NCI-H526 treated with DMSO at 0.1 percent for 48 hours (cell line): ENCODE measurements around the gene U2AF2.

ENCODE experiments used
- DNase-seq: peaks from one replicate; lab custom pipeline; 2025; lab: John Stamatoyannopoulos, UW

U2AF2 gene

DNA sequence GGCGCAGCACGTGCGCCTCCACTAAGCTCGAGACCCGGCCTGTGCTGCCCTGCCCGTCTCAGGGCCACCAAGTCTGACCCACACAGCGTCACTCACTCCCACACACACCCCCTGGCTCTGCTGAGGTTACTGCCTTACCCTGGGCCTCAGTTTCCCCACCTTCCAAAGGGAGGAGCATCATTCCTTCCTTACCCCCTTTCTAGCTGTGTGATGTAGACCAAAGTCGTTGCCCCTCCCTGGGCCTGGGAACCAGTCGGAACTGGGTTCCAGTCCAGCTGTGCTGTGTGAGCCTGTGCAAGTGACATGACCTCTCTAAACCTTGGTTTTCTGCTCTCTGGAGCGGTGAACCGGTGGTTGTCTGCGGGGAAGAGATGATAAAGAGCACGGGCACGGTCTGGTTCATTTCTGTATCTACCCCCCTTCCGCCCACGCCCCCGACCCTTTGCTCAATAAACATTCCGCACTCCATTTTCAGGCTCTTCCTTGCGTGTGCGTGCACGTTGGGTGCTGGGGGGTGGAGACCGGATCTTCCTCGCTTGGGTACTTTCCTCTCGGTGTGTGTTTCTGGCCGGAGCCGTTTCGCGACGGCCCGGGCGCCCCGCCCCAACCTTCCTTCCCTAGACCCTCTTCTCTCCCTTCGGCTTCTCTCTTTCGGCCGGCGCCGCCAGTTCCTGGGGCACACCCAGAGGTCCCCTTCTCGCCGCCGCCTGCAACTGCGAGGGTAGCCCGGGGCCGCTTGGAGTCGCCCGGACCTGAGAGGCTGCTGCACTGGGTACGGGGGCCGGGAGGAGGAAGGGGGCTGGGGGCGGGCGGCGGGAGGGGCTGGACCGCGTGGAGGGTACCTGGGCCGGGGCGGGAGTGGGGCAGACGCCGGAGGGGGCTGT, 11.6 kb upstream of the U2AF2 start, which contains the start of gene ZNF581:
ZNF581 (plus strand) TSS at position 647 of the 884 bp plus-strand sequence. CDS start 923 bp downstream, outside the sequence.
- peak; percentile 74 for DNase-seq

DNA sequence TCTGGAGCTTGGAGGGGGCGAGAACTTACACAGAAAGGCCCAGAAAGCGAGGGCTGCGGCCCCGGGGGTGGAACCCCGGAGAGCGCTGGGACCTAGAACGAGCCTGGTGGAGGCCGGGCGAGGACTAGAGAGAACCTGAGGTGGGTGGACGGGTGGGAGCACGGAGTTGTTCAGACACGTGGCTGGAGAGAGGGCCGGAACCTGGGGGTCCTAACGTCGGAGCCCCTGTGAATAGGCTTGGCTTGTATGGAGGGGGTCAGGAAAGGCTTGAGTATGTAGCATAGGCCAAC, 11.0 kb upstream of the U2AF2 start:
- DNase-seq: no peak

DNA sequence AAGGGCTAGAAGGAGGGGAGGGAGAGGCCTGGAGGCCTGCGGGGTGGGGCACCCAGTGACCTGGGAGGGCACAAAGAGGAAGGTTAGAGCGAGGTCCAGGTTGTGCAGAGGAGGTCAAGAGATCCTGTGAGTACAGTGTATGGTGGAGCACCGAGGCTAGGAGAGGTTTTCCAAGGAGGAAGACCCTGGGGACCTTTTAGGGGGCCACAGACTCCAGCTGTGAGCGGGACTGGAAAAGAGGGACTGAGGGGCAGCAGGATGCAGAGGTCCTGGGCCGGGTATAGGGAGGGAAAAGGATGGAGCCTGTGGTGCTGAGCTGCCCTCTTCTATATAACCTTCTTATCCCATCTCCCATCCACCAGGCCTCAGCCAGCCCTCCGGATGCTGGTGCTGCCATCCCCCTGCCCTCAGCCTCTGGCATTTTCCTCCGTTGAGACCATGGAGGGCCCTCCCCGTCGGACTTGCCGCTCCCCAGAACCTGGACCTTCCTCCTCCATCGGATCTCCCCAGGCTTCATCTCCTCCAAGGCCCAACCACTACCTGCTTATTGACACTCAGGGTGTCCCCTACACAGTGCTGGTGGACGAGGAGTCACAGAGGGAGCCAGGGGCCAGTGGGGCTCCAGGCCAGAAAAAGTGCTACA, 10.5 kb upstream of the U2AF2 start:
- DNase-seq: no peak

DNA sequence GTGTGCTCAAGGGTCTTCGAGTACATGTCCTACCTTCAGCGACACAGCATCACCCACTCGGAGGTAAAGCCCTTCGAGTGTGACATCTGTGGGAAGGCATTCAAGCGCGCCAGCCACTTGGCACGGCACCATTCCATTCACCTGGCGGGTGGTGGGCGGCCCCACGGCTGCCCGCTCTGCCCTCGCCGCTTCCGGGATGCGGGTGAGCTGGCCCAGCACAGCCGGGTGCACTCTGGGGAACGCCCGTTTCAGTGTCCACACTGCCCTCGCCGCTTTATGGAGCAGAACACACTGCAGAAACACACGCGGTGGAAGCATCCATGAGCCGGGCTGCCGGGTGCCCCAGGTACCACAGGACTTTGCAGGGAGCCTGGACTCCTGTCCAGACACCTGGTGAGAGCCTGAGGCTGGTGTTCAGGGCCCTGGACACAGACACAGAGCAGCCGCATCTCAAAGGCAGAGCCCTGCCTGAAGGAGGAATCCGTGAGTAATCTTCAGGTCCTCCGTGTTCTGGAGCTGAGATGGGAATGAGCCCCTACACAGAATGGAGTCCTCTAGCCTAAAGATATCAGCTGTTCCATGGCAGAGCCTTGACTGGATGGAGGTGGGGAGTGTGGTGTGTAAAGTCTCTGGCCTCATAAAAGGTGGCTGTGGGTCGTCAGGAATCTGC, 9.9 kb upstream of the U2AF2 start:
- DNase-seq: no peak

DNA sequence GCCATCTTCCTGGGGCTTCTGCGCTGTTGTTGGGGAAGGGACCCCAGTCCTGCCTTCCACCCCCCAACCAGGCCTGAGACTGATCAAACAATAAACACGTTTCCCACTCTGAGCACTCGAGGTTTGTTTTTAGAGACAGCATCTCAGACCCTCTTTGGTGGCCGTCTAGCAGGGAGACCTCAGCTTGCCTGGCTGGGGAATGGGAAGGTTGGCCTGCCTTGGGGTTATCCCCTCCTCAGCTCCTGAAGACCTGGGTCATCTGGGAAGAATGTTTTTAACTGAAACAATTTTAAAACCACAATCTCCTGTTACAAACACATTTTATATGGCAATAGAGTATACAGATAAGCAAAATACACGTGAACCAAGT, 9.3 kb upstream of the U2AF2 start:
- DNase-seq: no peak

DNA sequence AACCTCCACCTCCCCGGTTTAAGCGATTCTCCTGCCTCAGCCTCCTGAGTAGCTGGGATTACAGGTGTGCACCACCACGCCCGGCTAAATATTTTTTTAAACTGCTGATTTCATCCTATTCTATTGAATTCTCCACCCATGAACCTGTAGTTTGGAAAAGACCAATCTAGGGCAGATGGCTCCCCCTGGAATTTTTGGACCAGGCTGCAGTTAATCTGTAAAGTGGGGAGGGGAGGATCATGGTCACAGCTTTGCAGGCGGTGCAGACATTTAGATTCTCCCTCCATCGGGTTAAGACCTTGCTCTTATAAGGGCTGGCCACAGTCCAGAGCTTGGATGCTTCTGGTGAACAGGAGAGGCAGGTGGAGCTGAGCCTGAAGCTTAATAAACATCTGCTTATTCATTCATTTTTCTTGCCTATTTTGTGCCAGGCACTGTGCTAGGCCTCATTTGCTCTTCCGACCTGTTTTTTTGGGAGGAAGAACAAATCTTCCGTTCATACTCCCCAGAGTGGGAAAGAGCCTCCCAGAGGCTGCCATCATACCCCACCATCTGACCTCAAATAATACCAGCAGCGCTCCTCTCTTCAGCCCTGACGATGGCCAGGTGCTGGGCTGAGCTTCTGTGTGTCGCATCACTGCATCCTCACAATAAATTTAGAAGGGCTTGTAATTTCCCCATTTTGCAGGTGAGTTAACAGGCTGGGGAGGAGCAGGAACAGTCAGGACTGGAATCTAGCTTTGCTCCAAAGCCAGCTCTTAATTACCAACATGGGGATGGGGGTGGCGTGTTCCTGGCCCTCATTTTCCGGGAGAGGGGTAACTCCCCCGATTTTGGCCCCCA, 7.7 kb upstream of the U2AF2 start:
- no peak for DNase-seq

DNA sequence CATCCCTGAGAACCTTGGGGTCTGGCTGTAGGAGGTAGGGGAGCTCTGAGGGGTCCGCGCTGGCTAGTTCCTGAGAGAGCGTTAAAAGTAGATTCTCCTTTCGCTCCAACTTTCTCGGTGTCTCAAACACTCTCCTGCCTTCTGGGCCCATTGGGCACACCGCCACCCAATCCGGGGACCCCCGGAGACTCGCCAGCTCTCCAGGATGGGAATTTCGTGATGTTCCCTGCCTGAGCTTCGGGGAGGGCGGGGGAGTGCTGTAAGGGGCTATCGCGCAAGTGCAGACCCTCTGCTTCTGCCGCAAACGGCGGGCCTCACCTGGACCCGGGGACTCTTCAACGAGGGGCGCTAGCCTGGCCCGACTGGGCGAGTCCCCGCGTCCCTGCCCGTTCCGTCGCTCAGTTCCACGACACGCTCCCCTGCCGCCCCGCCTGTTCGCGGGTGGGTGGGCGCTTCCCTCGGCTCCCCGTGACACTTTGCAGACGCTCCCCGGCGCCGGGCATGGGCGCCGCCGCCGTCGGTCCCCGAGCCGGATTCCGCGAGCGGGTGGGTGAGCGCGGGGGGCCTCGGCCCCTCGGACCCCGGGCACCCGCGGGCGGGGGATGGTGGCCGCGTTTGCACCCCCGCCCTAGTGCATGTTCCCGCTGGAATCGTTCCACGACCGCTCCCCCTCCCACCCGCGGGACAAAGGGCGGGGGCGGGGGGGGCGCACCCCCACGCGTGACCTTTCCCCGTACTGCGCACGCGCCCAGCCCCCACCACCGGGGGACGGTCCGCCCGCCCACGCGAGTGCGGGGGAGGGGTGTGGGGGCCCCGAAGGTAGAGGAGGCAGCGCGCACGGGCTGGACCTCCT, 6.9 kb upstream of the U2AF2 start, which contains the start of gene CCDC106:
CCDC106 (plus strand) TSS at position 481 of the 853 bp plus-strand sequence. CDS start 835 bp downstream, outside the sequence.
- DNase-seq: peak; percentile 87

DNA sequence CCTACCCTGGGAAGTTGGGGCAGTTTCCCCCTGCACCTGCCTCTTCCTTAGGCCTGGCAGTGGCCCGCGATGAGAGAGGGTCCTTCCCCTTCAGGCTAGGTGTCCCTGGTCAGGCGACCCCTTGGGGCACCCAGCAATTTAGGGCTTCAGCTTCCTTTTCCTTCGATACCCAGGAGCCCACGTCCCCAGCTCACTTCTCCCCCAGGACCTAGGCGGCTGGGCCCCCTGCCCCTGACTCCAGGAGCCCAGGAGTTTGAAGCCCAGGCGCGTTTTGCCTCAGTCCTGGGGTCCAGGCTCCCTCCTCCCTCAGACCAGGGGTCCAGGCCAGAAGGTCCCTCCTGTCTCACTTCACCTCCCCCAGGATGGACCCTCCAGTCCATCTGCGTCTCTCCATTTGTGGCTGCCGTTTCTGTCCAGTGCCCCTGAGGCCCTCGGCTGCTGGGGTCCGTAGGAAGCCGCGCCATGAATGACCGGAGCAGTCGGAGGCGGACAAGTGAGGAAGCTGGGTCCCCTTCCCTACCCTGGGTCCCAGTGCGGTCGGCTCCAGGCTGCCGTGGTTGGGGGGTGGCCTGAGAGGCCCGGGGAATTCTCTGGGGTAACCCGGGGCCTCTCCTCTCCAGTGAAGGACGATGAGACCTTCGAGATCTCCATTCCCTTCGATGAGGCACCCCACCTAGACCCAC, 6.1 kb upstream of the U2AF2 start:
- DNase-seq: no peak

DNA sequence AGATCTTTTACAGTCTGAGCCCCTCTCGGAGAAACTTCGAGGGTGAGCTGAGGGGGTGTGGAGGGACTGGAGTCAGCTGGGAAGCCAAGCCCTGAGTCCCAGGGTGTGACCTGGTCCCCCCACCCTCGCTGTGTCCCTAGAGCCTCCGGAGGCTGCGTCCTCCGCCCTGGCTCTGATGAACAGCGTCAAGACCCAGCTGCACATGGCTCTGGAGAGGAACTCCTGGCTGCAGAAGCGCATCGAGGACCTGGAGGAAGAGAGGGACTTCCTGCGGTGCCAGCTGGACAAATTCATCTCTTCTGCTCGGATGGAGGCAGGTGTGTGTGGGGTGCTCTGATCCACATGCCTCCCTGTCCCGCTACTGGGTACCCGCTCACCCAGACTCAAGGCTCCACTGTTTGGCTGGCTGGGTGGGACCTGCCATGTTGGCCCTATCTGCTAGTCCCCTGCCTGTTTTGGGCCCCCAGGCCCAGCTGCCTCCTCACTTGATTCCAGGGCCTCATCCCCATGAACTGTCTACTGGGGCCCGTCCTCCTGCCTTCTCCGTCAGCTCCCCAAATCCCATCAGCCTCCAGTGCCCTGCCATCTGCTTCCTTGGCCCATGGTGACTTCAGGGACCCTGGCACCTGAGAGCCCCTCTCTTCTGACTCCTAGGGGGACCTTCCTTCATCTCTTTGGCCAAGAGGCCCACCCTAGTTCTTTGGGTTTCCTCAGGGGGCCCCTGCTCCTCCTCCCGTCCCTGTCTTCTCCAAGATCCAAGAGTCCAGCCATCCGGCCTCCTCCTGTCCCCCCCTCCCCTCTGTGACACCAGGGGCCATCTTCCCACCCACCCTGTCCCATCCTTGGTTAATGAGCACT, 5.3 kb upstream of the U2AF2 start:
- DNase-seq: no peak

DNA sequence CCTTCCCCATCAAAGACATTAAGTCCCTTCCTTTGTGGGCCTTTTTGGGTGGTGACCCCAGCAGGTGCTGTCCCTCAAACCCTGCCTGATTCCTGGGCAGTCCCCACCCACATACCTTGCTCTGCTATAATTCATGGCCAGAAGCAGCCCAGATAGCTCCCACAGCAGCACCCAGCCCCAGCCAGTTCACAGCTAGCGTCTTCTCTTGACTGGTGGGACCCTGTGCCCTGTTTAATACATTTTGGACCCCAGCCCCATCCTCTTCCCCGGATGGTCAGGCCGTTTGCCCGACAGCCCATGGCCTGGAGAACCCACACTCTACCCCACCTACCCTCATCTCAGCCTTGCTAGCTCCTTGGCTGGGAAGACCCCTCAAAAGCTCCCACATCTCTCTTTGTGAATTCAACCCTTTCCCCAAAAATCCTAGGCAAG, 4.7 kb upstream of the U2AF2 start:
- DNase-seq: no peak

DNA sequence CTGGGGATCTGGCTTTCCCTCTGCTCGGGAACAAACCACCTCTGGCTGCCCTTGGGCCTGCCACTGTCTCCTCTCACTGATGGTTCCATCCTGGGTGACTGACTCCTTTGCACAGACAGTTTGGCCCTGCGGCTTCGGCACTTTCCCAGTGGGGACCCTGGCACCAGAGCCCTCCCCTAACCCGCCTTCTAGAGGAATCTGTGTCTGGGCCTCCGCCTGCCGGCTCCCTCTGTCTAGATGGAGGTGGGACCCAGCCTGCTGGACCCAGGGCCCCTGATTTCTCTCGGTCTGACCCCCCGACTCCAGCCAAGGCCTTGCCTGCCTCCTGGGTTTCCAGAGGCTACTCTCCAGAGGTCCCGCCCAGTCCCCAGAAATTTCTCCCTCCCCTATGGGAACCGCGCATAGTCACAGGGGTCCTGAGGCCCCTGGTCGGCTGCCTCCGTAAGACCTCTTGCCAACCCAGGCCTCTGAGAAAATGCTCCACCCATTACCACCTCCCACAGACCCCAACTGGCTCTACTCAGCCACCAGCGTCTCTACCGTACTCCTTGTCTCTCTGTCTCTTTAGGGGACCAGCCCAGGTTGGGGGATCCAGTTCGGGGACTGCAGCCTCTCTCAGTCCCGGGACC, 4.1 kb upstream of the U2AF2 start:
- no peak for DNase-seq

DNA sequence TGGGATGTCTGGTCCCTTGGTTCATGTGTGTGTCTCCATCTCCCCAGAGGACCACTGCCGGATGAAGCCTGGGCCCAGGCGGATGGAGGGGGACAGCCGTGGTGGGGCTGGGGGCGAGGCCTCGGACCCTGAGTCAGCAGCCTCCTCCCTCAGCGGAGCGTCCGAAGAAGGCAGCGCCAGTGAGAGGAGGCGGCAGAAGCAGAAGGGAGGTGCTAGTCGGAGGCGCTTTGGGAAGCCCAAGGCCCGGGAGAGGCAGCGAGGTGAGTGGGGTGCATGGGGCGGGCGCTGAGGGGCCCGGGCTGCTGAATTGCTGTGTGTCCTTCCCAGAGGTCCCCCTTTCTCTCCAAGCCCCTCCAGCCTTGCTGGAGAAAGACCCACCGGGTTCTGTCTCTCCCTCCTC, 3.6 kb upstream of the U2AF2 start:
- DNase-seq: no peak

DNA sequence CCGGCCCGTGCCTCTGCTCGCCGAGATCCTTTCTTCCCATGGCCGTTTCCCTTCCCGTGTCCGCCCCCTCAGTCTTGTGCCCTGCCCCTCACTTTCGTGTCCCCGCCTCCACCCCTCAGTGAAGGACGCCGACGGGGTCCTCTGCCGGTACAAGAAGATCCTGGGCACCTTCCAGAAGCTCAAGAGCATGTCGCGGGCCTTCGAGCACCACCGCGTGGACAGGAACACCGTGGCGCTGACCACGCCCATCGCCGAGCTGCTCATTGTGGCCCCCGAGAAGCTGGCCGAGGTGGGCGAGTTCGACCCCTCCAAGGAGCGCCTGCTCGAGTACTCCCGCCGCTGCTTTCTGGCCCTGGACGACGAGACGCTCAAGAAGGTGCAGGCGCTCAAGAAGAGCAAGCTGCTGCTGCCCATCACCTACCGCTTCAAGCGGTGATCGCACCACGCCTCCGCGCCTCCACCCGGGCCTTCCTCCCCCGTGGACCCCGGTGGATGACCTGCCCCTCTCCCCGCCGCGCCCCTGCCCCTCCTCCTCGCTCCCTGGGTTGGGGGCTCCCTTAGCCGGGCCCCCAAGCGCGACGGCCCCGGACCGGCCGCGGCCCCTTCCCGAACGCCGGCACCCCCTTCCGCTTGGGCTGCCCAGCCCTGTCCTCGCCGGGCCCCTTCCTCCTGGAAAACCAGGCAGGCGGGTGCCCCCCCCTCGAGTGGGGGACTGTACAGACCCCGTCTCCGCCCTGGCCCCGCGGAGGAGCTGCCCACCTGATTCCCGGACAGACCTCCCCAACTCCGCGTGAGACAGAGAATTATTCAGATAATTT, 2.3 kb upstream of the U2AF2 start:
- no peak for DNase-seq

DNA sequence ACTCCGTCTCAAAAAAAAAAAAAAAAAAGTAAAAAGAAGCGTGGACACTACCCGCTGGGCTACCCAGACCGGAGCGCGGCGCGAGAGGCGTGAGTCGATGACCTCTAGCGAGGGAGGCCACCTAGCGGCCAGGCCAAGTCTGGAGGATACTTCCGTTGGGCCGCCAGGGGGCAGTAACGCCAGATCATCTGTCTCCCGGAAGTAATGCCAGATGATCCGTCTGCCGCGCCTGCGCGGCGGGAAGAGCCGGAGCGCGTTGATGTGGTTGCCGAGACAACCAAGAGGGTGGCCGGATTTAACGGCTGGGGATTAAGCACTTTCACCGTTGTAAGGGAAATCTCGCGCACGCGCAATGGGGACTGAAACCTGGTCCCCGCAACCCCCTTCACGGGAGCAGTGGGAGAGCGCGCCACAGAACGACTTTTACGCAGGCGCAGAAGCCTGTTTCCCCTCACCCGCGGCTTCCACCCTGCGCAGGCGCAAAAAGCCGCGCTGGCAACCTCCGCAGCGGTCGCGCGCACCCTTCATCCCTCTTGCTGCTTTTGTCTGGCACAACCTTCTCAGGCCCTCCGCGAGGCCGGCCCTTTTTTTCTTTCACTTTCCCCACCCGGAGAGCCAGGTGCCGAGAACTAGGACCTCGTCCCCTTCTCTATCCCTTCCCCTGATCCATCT, 1.0 kb upstream of the U2AF2 start:
- peak; percentile 99 for DNase-seq

DNA sequence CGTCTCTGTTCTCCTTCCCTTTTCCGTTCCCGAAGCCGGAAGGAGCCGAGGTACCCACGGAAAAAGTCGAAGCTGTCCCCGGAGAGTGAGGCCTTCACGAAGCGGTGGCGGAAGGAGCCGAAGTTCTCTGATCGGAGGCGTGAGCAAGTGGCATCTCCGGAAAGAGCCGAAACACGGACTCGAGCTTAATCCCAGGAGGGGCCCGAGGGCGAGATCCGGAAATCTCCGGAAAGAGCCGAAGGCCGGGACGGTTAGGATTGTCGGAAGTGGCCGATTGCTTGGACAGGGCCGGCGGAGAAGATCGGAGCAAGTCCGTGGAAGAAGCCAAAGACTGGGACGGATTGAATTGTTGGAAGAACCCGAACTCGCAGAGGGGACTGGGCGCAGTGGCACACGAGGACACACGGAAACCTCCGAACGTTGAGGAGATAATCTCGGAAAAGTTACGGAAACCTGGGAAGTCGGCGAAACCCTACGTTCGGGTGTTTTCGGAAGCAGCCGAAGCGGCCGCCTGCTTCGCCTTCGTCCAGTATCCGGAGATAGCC, 440 bp upstream of the U2AF2 start:
- peak; percentile 99 for DNase-seq

DNA sequence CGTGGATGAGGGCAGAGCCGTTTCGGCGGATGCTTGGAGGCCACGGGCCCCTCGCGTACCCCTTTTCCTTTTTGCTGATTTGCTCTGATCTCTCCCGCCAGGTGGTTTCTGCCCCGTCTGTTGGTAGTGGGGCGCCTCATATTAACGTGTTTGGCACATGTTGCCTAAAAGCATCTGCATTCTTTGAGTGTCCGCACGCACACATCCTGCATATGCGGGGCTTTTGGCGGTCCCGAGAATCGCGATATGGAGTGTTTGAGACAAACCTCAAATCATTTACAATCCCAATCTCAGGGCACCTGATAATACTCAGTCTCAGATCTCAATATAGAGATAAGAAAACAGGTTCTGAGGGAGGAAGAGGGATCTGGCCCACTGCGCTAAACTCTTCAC, 809 bp downstream of the U2AF2 start:
- DNase-seq: no peak

DNA sequence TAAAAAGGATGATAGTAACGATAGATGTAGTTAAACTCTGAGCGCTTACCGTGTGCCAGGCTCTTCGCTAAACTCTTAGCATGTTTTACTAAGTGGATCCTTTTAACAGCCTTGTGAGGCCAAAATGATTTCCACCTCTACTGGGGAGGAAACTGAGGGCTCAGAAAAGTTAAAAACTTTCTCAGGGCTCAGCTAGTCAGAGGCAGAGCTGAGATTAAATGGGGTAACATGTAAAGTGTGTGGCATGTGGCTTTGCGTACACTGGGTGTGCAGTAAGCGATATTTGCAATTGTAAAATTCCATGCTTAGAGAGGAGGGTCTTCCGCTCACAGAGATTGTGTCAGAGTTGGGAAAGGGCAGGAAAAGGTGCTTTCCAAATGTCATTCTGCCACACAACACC, 1.7 kb downstream of the U2AF2 start:
- no peak for DNase-seq
